Common myeloid progenitor, CD34-positive (primary cell): ENCODE results near the gene GPR142.

Experiments
- CTCF ChIA-PET: fragments of 350-600 bp; sonication (Branson Sonifier 250); formaldehyde crosslinking; loops from one replicate; lab custom pipeline; 2021; ENCODE audit warnings: antibody characterized with exemption; lab: Charles Lee
- POLR2A ChIA-PET: fragments of 350-600 bp; sonication (Branson Sonifier 250); formaldehyde crosslinking; loops from one replicate; lab custom pipeline; 2021; ENCODE audit warnings: antibody characterized with exemption; lab: Charles Lee
- DNase-seq, 3 donors: peaks; one replicate each; pipeline versions ENCODE4 v3.0.0 to v3.0.0-alpha.2; 2013
- H3K27ac ChIP-seq, 2 experiments: 1 replicate in 1 of 2; 2 replicates in 1 of 2; pipeline ENCODE4 v1.7.0; 2013; ENCODE audit warnings: inconsistent platforms in 2 of 2, low read length in 2 of 2, mild to moderate bottlenecking in 2 of 2, low read depth in 1 of 2, moderate library complexity in 1 of 2; ENCODE audit not compliant: severe bottlenecking in 2 of 2, insufficient read depth in 1 of 2, poor library complexity in 1 of 2
- H3K27me3 ChIP-seq, 5 experiments: replicated peaks in 2 of 5; 1 replicate in 3 of 5; 2 replicates in 2 of 5; pipeline versions ENCODE4 v1.6.1 to v1.7.0; 2013; ENCODE audit warnings: low read length in 4 of 5, mild to moderate bottlenecking in 2 of 5, moderate library complexity in 2 of 5, inconsistent platforms in 1 of 5; ENCODE audit not compliant: insufficient read depth in 5 of 5, control insufficient read depth in 4 of 5
- H3K36me3 ChIP-seq, 4 experiments: 1 replicate in 2 of 4; 2 replicates in 2 of 4; pipeline versions ENCODE4 v1.6.1 to v1.7.0; 2013; ENCODE audit warnings: low read length in 3 of 4, control low read depth in 1 of 4, mild to moderate bottlenecking in 1 of 4; ENCODE audit not compliant: control insufficient read depth in 4 of 4, insufficient read depth in 4 of 4
- H3K4me1 ChIP-seq, 4 experiments: 1 replicate in 3 of 4; 2 replicates in 1 of 4; pipeline versions ENCODE4 v1.6.1 to v1.7.1; 2013; ENCODE audit warnings: low read length in 3 of 4, mild to moderate bottlenecking in 3 of 4, control low read depth in 1 of 4, inconsistent platforms in 1 of 4, moderate library complexity in 1 of 4; ENCODE audit not compliant: control insufficient read depth in 4 of 4, insufficient read depth in 4 of 4; ENCODE audit errors: control extremely low read depth in 1 of 4
- H3K4me3 ChIP-seq, 7 experiments: 1 replicate in 4 of 7; 2 replicates in 3 of 7; pipeline versions ENCODE4 v1.5.1 to v1.7.0; 2013; ENCODE audit warnings: mild to moderate bottlenecking in 7 of 7, low read length in 6 of 7, moderate library complexity in 6 of 7, inconsistent platforms in 2 of 7, low read depth in 2 of 7, control low read depth in 1 of 7; ENCODE audit not compliant: insufficient read depth in 4 of 7, control insufficient read depth in 1 of 7; ENCODE audit errors: extremely low read depth in 1 of 7
- H3K9me3 ChIP-seq, 5 experiments: 1 replicate in 4 of 5; 2 replicates in 1 of 5; pipeline versions ENCODE4 v1.6.1 to v1.7.1; 2013; ENCODE audit warnings: low read length in 4 of 5, mild to moderate bottlenecking in 2 of 5, inconsistent platforms in 1 of 5, low read depth in 1 of 5, moderate library complexity in 1 of 5; ENCODE audit not compliant: control insufficient read depth in 4 of 5, insufficient read depth in 2 of 5; ENCODE audit errors: control extremely low read depth in 1 of 5
- WGBS: methylation state at CpG from one replicate; pipeline ENCODE4 v1.1.5; 2013; ENCODE audit not compliant: insufficient coverage; 5-methylcytosine and 5-hydroxymethylcytosine counted together

Gene GPR142

DNA sequence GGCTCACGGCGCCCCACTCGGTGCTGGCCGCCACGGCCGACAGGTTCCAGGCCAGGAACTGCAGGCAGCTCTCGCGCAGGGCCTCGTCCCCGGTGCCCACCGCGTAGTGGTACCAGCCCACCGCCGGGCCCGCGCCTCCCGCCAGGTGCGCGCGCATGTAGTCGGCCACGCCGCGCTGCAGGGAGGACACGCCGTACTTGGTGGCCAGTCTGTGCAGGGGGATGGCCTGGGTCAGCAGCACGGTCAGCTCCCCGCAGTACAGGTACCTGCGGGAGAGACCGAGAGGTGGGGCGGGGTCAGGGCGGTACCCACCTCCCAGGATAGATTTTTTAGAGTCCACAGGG, 9.9 kb upstream of the GPR142 start:
- Histone ChIP-seq H3K9me3 (no peaks in the 10 kb centered on the region), H3K36me3 (no peaks in the 10 kb centered on the region), H3K4me3 (peak overlapping the region in 4 of 7 experiments; percentile 22 to 69 (median 55)), H3K27me3 (peaks cover 0 to 77% (median 30%) of the 10 kb centered on the region in 5 experiments), H3K27ac (no peak overlapping the region), H3K4me1 (peaks cover 0 to 36% (median 25%) of the 10 kb centered on the region in 4 experiments)
- CTCF ChIA-PET = interaction anchor here (0.6 to 18.8 kb wide), 12 partner anchors 10 to 290 kb away, joined by 3 to 185 read pairs (median 3); partner anchors contain the start of gene GPR142
- 25% methylated on average over 23 of the region's 32 CpGs for WGBS
- POLR2A ChIA-PET = no interaction called here
- DNase-seq = no peak

DNA sequence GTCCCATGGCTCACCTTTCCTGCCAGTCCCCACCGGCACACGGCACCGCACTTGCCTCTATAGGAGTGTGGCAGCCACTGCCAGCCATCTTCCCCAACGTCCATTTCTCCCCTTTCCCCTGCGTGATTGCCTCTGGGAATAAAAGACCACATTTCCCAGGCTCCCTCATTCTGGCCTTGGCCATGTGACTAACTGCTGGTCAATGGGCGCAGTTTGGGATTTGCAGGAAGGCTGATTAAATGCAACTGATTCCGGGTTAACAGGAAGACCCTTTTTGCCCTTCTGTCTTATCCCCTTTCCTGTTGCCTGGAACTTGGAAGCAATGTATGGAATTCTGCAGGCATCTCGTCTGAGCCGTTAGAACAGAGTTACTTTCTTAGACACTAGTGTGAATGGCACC, 8.6 kb upstream of the GPR142 start:
- 90% methylated on average over 9 of the region's 9 CpGs for WGBS
- ChIA-PET CTCF (interaction anchor here (0.7 to 18.8 kb wide), 4 partner anchors 9 to 74 kb away, joined by 3 to 185 read pairs (median 4); partner anchors contain the start of gene GPR142), POLR2A (no interaction called here)
- H3K27me3 ChIP-seq = peaks cover 0 to 64% (median 23%) of the 10 kb centered on the region in 5 experiments
- DNase-seq = no peak
- H3K4me3 ChIP-seq = no peak overlapping the region
- H3K27ac ChIP-seq = no peak overlapping the region
- H3K9me3 ChIP-seq = no peaks in the 10 kb centered on the region
- H3K36me3 ChIP-seq = no peaks in the 10 kb centered on the region
- H3K4me1 ChIP-seq = peaks cover 0 to 37% (median 27%) of the 10 kb centered on the region in 4 experiments

DNA sequence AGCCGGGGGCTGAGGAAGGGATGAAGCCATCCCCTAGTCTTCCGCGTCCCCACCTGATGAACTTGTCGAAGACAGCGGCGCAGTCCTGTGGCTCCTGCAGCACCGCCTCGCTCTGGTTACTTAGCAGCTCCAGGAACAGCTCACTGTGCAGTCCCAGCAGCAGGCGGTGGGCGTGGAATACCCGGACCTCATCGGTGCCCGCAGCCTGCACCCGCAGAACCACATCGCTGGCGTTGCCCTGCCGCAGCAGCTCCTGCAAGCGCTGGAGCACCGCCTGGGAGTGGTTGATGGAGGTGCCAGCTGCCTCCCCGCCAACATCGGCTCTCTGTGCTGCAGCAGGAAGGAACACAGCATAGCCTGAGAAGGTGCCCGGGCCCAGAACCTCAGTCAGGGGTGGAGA, 7.4 kb upstream of the GPR142 start:
- WGBS = 99% methylated on average over 22 of the region's 22 CpGs
- Histone ChIP-seq H3K27me3 (peaks cover 0 to 53% (median 21%) of the 10 kb centered on the region in 5 experiments), H3K4me1 (peaks cover 0 to 30% (median 24%) of the 10 kb centered on the region in 4 experiments), H3K9me3 (no peaks in the 10 kb centered on the region), H3K27ac (no peak overlapping the region), H3K4me3 (no peak overlapping the region), H3K36me3 (no peaks in the 10 kb centered on the region)
- ChIA-PET CTCF (interaction anchor here (0.8 to 18.8 kb wide), 14 partner anchors 8 to 298 kb away, joined by 3 to 185 read pairs (median 6); partner anchors contain the start of gene GPR142), POLR2A (no interaction called here)
- no peak for DNase-seq

DNA sequence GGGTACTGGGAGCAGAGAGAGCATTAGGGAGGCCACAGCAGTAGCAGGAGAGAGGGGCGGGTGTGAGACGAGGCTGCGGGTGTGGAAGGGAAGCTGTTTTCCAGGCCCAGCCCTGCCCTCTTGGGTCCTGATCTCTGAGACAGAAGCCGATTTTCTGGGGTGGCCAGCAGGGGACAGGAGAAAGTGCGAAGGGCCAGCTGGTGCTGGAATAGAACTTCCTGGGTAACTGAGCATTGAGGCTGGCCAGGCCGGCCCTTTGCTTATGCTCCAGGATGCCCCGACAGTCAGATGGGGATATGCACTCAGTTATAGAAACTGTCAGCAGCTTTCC, 6.4 kb upstream of the GPR142 start:
- Histone ChIP-seq H3K4me1 (peaks cover 0 to 30% (median 24%) of the 10 kb centered on the region in 4 experiments), H3K4me3 (no peak overlapping the region), H3K27ac (no peak overlapping the region), H3K27me3 (peaks cover 0 to 44% (median 18%) of the 10 kb centered on the region in 5 experiments), H3K9me3 (no peaks in the 10 kb centered on the region), H3K36me3 (no peaks in the 10 kb centered on the region)
- CTCF ChIA-PET = interaction anchor here (0.6 to 18.8 kb wide), 16 partner anchors 9 to 297 kb away, joined by 3 to 185 read pairs (median 5); partner anchors contain the start of gene CD300H
- DNase-seq = no peak
- 75% methylated on average over 5 of the region's 7 CpGs for WGBS
- POLR2A ChIA-PET = no interaction called here

DNA sequence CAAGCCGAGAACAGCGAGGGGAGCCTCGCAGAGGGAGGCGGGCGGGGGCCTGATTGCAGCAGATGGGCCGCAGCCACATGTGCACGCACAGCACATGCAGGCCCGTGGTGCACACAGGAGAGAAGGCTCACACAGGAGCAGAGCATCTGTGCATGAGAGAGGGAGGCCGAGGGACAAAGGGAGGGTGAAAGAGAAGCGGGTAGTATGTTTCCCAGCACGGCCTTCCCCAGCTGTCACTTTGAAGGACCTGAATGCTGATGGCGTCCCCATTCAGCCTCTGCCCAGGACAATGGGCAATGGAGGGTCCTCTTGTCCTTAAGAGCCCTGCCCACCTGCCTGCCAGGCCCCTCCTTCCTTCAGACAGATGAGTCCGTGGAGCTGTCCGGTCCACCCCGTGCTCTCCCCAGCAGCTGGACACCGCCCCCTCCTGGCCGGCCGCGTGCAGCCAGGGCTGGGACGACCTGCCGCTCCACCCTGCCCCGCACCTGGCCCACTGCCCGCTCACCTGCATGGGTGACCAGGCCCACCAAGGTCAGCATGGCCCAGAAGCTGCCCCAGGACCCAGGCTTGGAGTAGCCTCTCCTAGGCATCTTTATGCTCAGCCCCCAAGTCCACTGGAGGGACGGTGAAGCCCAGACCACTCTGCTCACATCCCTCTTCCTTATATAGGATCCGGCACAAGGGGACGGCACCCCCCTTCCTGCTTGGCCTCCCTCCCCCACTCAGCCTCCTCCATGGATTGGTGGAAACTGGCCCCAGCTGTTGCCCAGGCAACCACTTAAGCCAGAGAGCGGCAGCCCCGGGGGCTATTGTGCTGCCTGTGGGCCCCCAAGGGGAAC, 5.9 kb upstream of the GPR142 start, which contains the start of gene BTBD17:
TSS of gene BTBD17 (minus strand) at position 639 of the 839 bp plus-strand sequence. CDS start at position 590, 49 bp downstream.
- ChIA-PET POLR2A (interaction anchor here (0.6 kb wide), 1 partner anchor 35 kb away, joined by 3 read pairs; the partner anchor contains the start of gene KIF19), CTCF (interaction anchor here (0.6 to 18.8 kb wide), 20 partner anchors 9 to 296 kb away, joined by 3 to 185 read pairs (median 4); partner anchors contain the start of gene CD300H)
- WGBS = 43% methylated on average over 26 of the region's 28 CpGs
- peak in 2 of 3 donors; percentile 31 to 39 for DNase-seq
- H3K27me3 ChIP-seq = peaks cover 0 to 38% (median 15%) of the 10 kb centered on the region in 5 experiments
- no peak within 1 kb of the TSS for H3K27ac ChIP-seq
- no peaks in the 10 kb centered on the region for H3K9me3 ChIP-seq
- H3K4me3 ChIP-seq = no peak within 1 kb of the TSS
- H3K4me1 ChIP-seq = peaks cover 0 to 29% (median 23%) of the 10 kb centered on the region in 4 experiments
- no peaks in the 10 kb centered on the region for H3K36me3 ChIP-seq

DNA sequence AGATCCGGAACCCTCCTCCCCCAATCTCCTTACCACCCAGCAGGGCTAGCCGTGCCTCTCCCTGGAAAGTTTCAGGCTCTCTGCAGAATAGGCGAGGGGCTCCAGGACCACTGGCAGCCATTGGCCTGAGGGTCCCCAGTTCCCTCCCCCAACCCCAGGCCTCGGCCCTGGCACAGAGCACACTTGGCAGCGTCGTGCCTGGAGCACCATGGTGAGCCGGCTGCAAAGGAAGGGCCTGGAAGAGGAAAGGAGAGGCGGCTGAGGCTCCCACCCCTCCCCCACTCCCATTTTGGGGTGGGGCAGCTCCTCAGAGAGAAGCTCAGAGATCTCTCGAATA, 5.3 kb upstream of the GPR142 start:
- Histone ChIP-seq H3K9me3 (no peaks in the 10 kb centered on the region), H3K4me1 (peaks cover 0 to 23% (median 17%) of the 10 kb centered on the region in 4 experiments), H3K27ac (no peak overlapping the region), H3K36me3 (no peaks in the 10 kb centered on the region), H3K27me3 (peaks cover 0 to 32% (median 15%) of the 10 kb centered on the region in 5 experiments), H3K4me3 (no peak overlapping the region)
- 27% methylated on average over 3 of the region's 9 CpGs for WGBS
- ChIA-PET CTCF (interaction anchor here (0.6 to 18.8 kb wide), 20 partner anchors 8 to 173 kb away, joined by 3 to 185 read pairs (median 4); no protein-coding TSS in a partner anchor), POLR2A (interaction anchor here (0.6 kb wide), 1 partner anchor 36 kb away, joined by 3 read pairs; the partner anchor contains the start of gene KIF19)
- no peak for DNase-seq
